SK-N-MC (cell line): Measurements from ENCODE around the gene TRPM5.

Source experiments
- EZH2 ChIP-seq: fragments of 200-600 bp; sonication (generic); IDR thresholded peaks from one replicate; pipeline ENCODE4 v1.6.1; 2017; ENCODE audit warnings: antibody characterized with exemption
- FOXP2 ChIP-seq: optimal IDR thresholded peaks from 2 replicates; pipeline ENCODE3; 2011; ENCODE audit warnings: mild to moderate bottlenecking, moderate library complexity; ENCODE audit not compliant: insufficient read depth; ENCODE audit errors: extremely low read length, control extremely low read depth
- POLR2AphosphoS5 ChIP-seq: IDR thresholded peaks from 2 replicates; pipeline ENCODE4 v1.6.1; 2012; ENCODE audit warnings: mild to moderate bottlenecking, low read depth, low read length, borderline replicate concordance

- no peak for TF ChIP-seq EZH2
- TF ChIP-seq POLR2AphosphoS5: no peak
- TF ChIP-seq FOXP2: no peak
Measured at GRCh38 chr11:2417856-2418692, 26.2 kb downstream of the TRPM5 start.
